Germinal center (tissue), 1 donor: ENCODE data around the gene CLEC16A.

Experiments
- DNase-seq: peaks from one replicate; pipeline ENCODE4 v3.0.0; 2012; ENCODE audit warnings: mixed read lengths, low spot score

Gene CLEC16A

GRCh38 chr16:11177578-11178160, 233.3 kb downstream of the CLEC16A start:
- DNase-seq, result no peak

- DNase-seq, result no peak
These were observed 234.1 kb downstream of the CLEC16A start for GRCh38 chr16:11178424-11178823.

- DNase-seq, result peak; percentile 53
These were observed 235.2 kb downstream of the CLEC16A start for GRCh38 chr16:11179574-11179973.

DNA sequence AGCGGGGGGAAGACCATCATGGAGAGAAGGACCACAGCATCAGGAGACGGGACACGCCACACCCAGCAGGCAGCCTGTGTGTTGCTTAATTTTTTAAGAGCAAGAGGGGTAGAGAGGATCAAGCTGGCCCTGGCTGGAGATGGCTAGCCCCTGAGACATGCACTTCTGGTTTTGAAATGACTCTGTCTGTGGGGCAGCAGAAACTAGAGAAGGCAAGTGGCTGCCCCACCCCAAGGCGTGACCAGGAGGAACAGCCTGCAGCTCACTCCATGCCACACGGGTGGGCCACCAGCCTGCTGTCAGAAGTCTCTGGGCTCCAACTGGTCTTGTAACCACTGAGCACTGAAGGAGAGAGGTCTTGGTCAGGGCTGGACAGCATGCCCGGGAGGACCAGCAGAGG, 236.1 kb downstream of the CLEC16A start:
- DNase-seq, result no peak

DNA sequence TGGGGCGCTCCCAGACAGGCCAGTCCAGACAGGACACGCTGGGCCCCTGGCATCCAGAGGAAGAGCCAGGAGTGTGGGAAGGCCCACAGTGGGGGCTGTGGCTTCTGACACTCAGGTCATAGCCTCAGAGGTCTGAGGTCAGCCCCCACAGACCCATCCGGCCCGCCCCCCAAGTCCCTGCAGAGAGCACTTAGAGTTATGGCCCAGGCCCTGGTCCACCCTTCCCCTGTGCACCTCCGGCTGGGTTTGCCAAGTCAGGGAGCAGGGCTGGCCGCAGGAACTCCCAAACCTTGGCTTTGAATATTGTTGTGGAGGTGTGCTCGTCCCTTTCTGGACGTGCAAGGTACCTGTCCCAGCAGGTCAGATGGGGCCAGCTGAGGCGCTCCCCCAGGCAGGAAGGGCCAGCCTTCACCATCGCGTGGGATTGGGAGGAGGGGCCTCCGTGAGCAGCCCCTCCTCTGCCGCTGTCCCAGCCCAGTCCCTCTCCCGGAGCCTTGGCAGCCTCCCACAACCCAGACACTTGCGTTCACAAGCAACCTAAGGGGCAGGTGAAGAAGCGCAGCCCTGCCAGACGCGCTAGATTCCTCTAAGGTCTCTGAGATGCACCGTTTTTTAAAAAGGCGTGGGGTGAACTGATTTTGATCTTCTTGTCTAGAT, 237.0 kb downstream of the CLEC16A start:
- no peak for DNase-seq

GRCh38 chr16:11181899-11182279, 237.5 kb downstream of the CLEC16A start:
- DNase-seq, result peak; percentile 51

DNA sequence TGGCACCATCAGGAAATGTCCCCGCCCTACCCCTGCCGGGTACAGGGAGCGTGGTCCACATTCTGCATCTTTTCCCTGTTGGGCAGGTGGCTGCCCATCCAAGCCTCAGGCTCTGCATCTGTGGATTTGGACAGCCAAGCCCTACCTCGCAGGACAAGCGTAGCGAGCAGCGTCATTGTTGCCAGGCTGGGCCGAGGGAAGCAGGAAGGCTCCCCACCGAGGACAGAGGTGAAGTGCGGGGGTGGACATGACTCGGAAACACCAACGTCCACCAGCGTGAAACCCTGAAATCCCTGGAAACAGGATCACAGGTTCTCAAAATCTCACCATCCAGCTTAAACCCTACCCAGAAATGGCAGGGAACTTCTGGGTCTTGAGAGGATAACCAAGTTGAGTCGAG, 238.0 kb downstream of the CLEC16A start:
- no peak for DNase-seq

- DNase-seq, result peak; percentile 70
These were observed 238.9 kb downstream of the CLEC16A start for GRCh38 chr16:11183035-11183812.

- no peak for DNase-seq
These were observed 239.6 kb downstream of the CLEC16A start for GRCh38 chr16:11183951-11184350.

- no peak for DNase-seq
These were observed 243.2 kb downstream of the CLEC16A start for GRCh38 chr16:11187522-11188023.

DNA sequence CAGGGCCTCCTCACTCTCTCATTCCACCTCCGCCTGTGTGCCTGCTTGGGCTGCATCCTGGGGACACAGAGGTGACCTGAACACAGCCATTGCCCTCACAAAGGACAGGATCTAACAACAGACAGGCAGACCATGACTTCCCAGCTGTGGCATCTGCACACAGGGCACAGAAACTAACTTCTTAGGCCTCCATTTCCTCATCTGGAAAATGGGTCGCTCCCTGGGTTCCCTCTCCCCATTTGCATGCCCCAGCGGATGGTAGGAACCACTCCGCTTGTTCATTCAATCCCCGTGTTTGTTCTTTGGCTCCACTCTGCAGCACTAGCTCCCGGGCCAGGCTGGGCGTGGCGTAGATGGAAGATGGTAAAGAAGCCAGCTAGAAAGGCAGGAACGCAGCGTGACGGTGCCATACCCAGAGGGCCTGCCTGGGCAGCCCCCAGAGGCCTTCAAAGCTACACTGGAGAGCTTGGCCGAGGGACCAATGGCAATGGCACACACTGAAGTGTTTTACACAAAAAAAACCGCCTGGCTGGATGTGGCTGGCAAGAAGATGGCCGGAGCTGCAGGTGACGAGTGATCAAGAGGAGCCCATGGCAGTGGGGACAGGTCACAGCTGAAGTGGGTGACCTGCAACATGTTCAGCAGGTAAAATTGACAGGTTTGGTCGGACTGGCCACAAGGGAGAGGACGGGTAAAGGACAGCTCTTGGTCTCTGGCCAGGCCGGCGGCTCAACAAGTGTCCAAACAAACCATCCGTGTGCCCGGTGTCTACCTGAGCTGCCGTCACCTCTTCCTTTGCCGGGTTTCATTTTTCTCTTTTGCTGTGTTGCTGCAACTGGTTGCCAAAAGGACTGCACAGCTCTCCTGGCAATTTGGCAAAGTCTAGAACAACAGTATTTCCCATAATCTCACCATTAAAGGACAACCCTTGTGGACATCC, 244.7 kb downstream of the CLEC16A start:
- no peak for DNase-seq

GRCh38 chr16:11190588-11191560, 246.5 kb downstream of the CLEC16A start:
- no peak for DNase-seq

DNA sequence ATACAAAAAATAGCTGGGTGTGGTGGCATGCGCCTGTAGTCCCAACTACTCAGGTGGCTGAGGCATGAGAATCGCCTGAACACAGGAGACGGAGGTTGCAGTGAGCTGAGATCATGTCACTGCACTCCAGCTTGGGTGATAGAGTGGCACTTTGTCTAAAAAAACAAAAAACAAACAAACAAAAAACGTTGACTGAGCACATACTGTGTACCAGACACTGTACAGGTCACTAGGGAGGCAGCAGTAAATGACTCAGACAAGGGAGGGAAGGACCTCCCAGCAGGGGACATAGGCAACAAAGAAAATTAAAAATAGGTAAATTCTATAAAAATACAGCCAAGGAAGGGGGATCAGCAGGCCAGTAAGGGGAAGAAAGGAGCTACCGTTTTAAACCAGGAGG, 247.3 kb downstream of the CLEC16A start:
- DNase-seq, result no peak

DNA sequence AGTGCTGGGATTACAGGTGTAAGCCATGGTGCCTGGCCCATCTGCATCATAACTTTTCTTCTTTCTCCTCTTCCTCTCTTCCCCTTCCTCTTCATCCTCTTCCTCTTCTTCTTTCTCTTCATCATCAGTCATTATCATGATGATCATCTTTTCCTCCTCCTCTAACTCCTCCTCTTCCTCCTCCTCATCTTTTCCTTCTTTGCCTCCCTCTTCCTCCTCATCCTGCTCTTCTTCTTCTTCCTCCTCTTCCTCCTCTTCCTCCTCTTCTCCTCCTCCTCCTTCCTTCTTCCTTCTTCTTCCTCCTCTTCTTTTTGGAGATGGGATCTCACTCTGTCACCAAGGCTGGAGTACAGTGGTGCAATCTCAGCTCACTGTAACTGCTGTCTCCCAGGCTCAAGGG, 249.1 kb downstream of the CLEC16A start:
- DNase-seq, result no peak

GRCh38 chr16:11194913-11195312, 250.5 kb downstream of the CLEC16A start:
- no peak for DNase-seq

GRCh38 chr16:11196286-11196828, 252.0 kb downstream of the CLEC16A start:
- DNase-seq, result no peak

- DNase-seq, result no peak
These were observed 254.0 kb downstream of the CLEC16A start for GRCh38 chr16:11198375-11198774.

DNA sequence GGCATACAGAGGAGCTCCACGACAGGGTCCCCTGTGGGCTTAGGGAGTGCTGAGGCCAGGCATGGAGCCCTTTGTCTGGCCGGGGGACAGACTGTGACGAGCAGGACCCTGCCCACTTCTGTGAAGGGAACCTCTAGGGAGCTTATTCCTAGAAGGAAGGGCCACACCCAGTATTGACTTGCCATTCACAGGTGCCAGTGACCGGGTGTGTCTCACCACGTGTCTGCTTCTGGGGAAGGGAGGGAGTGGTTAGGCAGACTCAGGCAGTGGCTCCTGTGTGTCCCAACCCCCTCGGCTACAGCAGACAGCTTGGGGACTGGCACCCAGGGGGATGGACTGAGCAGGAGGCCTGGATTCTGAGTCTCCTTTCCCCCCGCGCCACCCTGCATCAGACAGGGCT, 254.5 kb downstream of the CLEC16A start:
- DNase-seq, result no peak

- no peak for DNase-seq
These were observed 256.2 kb downstream of the CLEC16A start for GRCh38 chr16:11200592-11200991.

DNA sequence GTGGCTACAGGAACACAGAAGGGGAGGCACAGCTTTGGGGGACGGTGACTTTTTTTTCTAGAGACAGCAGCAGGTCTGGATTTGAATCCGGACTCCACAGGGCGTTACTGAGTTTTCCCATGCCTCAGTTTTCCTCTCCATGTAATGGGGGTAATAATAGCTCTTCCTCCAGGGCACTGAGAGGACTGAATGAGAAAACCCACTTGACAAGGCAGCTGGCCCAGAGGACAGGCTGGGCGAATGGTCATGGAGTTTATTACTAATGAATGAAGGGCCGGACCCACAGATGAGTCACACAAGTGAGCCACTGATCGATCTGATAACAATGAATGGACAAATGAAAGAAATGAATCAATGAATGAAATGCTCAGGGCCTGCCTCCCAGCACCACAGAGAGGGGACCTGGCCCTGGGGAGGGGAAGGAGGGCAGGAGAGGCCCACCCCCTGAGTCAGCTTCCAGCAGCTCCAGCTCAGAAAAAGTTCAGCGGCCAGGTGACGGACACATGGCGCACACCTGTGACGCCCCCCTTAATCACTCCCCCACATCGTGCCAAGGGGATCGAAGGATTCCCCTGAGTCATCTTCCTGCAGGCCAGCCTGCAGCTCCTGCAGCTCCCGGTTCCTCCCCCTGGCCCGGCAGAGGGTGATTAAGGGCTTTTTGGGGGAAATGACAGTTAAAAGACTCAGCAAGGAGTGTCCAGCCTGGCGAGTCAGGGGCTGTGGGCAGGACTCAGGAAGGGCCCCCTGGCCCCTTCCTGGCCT, 257.3 kb downstream of the CLEC16A start:
- DNase-seq, result no peak
